Measurements from ENCODE around the gene TET3. TPM values are rescaled to one million over a fixed set of nuclear protein-coding genes. Genes with fewer than 3 reads are reported as not detected.

TET3 gene
- total and polyA plus RNA-seq, 2 donors (not counting 3 experiments of a cell fraction or from before 2014, with no cell fraction given), result 3.4 to 15.6 TPM

DNA sequence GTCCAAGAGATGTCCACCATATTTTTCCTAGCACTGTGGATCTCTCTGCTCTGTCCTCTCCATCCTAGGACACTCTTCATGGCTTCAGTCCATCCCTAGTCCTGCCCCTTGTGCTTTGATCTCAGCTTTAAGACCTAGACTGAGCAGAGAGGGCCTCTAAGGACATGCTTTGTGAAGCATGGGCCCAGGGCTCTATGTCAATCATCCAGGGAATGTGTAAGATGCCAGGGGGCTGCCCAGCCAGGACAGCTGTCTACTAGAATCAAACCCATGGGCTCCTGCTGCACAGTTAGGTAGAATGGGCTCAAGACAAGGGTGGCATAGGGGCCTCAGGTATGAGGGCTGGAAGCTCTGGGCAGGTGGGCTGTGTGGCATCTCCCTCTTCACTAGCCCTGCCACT, 24.9 kb downstream of the TET3 start:
- DNase-seq (ENCODE audit: low read depth, low spot score) (no peak), FAIRE-seq (no peak)
- Histone ChIP-seq H3K79me2 (ENCODE audit: control insufficient read depth, insufficient read depth, low read length) (peaks cover 3% of the 10 kb centered on the region), H3K9ac (replicated peaks; ENCODE audit: extremely low read depth, insufficient read depth, low read length) (no peak overlapping the region), H3K9me1 (replicated peaks; ENCODE audit: control insufficient read depth, extremely low read depth, insufficient read depth, low read length) (no peaks in the 10 kb centered on the region), H3K36me3 (ENCODE audit: control insufficient read depth in 2 of 2, extremely low read depth in 1 of 2, insufficient read depth in 2 of 2, low read length in 2 of 2) (peaks cover 0 to 2% of the 10 kb centered on the region in 2 experiments), H3K4me1 (ENCODE audit: control insufficient read depth, extremely low read depth, insufficient read depth, low read length) (no peaks in the 10 kb centered on the region), H2AFZ (ENCODE audit: low read depth, low read length) (no peak overlapping the region), H3K27me3 (ENCODE audit: control insufficient read depth in 2 of 2, insufficient read depth in 2 of 2, low read length in 2 of 2) (no peaks in the 10 kb centered on the region), H4K20me1 (replicated peaks; ENCODE audit: control insufficient read depth, extremely low read depth, insufficient read depth, low read length) (no peaks in the 10 kb centered on the region), H3K27ac (ENCODE audit: insufficient read depth, low read depth, low read length) (no peak overlapping the region), H3K4me3 (replicated peaks in 1 of 3; ENCODE audit: insufficient read depth in 1 of 3, low read depth in 1 of 3, low read length in 3 of 3) (no peak overlapping the region), H3K4me2 (ENCODE audit: insufficient read depth, low read length) (no peak overlapping the region), H3K9me3 (replicated peaks; ENCODE audit: control insufficient read depth, insufficient read depth, low read length) (no peaks in the 10 kb centered on the region)
- dilution Hi-C loops (cut with MboI; ENCODE audit: extremely low pct_ligation_motif_present, low sequenced_read_pairs), result no loop called here
- CTCF ChIA-PET, result no interaction called here
- BruUV-seq (replicated peaks), result no TSS peak
- POLR2A ChIA-PET, result no interaction called here
- TF ChIP-seq POLR2A (IDR thresholded peaks at IDR 0.05; ENCODE audit: low read depth, low read length), result no peak
- TF ChIP-seq, protein P1, sequence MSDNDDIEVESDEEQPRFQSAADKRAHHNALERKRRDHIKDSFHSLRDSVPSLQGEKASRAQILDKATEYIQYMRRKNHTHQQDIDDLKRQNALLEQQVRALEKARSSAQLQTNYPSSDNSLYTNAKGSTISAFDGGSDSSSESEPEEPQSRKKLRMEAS (IDR thresholded peaks at IDR 0.05; ENCODE audit: insufficient read depth, insufficient read length), result no peak
- no peak for TF ChIP-seq GATA2 (IDR thresholded peaks at IDR 0.05; ENCODE audit: insufficient read depth, insufficient read length, low read depth, low read length)
- no peak for TF ChIP-seq MYC (IDR thresholded peaks at IDR 0.05; ENCODE audit: low read depth, low read length)
- TF ChIP-seq JUN (IDR thresholded peaks at IDR 0.05; ENCODE audit: borderline replicate concordance, insufficient read depth, insufficient read length, low read depth), result no peak
- intact Hi-C loops (cut with micrococcal nuclease), result no loop called here

DNA sequence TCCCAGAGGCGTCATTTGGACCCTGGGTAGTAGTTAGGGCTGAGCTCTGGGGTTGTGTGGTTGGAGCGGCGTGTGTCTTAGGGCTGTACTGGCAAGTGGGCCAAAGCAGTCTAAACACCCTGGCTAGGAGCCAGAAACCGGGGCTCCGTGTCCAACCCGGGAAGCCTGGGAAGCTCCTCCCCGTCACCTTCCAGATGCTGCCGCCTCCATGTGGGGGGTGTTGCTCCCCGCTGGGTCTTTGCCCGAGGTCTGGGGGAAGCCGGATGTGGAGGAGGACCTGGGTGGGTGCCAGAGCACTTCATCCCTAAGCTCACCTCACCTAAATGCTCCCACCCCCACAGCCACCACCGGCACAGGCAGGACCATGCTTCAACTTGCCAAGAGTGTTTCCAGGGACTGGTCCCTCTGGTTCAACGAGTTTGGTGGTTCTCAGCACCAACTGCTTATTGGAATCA, 25.4 kb downstream of the TET3 start:
- H4K20me1 ChIP-seq (replicated peaks; ENCODE audit: control insufficient read depth, extremely low read depth, insufficient read depth, low read length), result no peaks in the 10 kb centered on the region
- FAIRE-seq (no peak), DNase-seq (ENCODE audit: low read depth, low spot score) (no peak)
- TF ChIP-seq GATA2 (IDR thresholded peaks at IDR 0.05; ENCODE audit: insufficient read depth, insufficient read length, low read depth, low read length) (no peak), JUN (IDR thresholded peaks at IDR 0.05; ENCODE audit: borderline replicate concordance, insufficient read depth, insufficient read length, low read depth) (no peak), FOS (IDR thresholded peaks at IDR 0.05; ENCODE audit: borderline replicate concordance, insufficient read depth, low read length) (no peak)
- H3K9me1 ChIP-seq (replicated peaks; ENCODE audit: control insufficient read depth, extremely low read depth, insufficient read depth, low read length), result no peaks in the 10 kb centered on the region
- dilution Hi-C loops (cut with MboI; ENCODE audit: extremely low pct_ligation_motif_present, low sequenced_read_pairs), result no loop called here
- H3K79me2 ChIP-seq (ENCODE audit: control insufficient read depth, insufficient read depth, low read length), result peaks cover 3% of the 10 kb centered on the region
- no peak overlapping the region for H3K4me3 ChIP-seq (replicated peaks in 1 of 3; ENCODE audit: insufficient read depth in 1 of 3, low read depth in 1 of 3, low read length in 3 of 3)
- H3K9ac ChIP-seq (replicated peaks; ENCODE audit: extremely low read depth, insufficient read depth, low read length), result no peak overlapping the region
- H3K4me1 ChIP-seq (ENCODE audit: control insufficient read depth, extremely low read depth, insufficient read depth, low read length), result no peaks in the 10 kb centered on the region
- peaks cover 0 to 2% of the 10 kb centered on the region in 2 experiments for H3K36me3 ChIP-seq (ENCODE audit: control insufficient read depth in 2 of 2, extremely low read depth in 1 of 2, insufficient read depth in 2 of 2, low read length in 2 of 2)
- no peaks in the 10 kb centered on the region for H3K9me3 ChIP-seq (replicated peaks; ENCODE audit: control insufficient read depth, insufficient read depth, low read length)
- no peaks in the 10 kb centered on the region for H3K27me3 ChIP-seq (ENCODE audit: control insufficient read depth in 2 of 2, insufficient read depth in 2 of 2, low read length in 2 of 2)
- POLR2A ChIA-PET, result no interaction called here
- H2AFZ ChIP-seq (ENCODE audit: low read depth, low read length), result no peak overlapping the region
- H3K4me2 ChIP-seq (ENCODE audit: insufficient read depth, low read length), result no peak overlapping the region
- CTCF ChIA-PET, result no interaction called here
- H3K27ac ChIP-seq (ENCODE audit: insufficient read depth, low read depth, low read length), result no peak overlapping the region
- BruUV-seq (replicated peaks), result no TSS peak
- intact Hi-C loops (cut with micrococcal nuclease), result no loop called here

Measured in endothelial cell of umbilical vein (primary cell).